GM04503 (cell line): ENCODE results near the gene JAGN1.
"Not testable (repeated sequence)": the region's sequence is repeated elsewhere in the genome, so short reads cannot be mapped to it uniquely, and the experiment has no call there.

Experiments used
- DNase-seq: peaks from one replicate; pipeline ENCODE4 v3.0.0-alpha.2; 2012; ENCODE audit warnings: low read depth

JAGN1 gene

GRCh38 chr3:9898467-9899241 lies 8.2 kb downstream of the JAGN1 start:
- no peak for DNase-seq

GRCh38 chr3:9899289-9899791 lies 8.9 kb downstream of the JAGN1 start:
- no peak for DNase-seq

GRCh38 chr3:9900965-9901415 lies 10.6 kb downstream of the JAGN1 start:
- DNase-seq: not testable (repeated sequence)

GRCh38 chr3:9901967-9902366 lies 11.6 kb downstream of the JAGN1 start:
- no peak for DNase-seq

GRCh38 chr3:9902372-9903237 lies 12.2 kb downstream of the JAGN1 start, which contains the start of gene IL17RE:
TSS of gene IL17RE (plus strand) at chr3:9902848. CDS start at chr3:9902933, 85 bp downstream.
- DNase-seq: no peak

- no peak for DNase-seq
These were observed 12.8 kb downstream of the JAGN1 start for GRCh38 chr3:9903238-9903624.

- no peak for DNase-seq
These were observed 13.5 kb downstream of the JAGN1 start for GRCh38 chr3:9903904-9904303.

- DNase-seq: no peak
These were observed 16.1 kb downstream of the JAGN1 start for GRCh38 chr3:9906480-9906879.

- no peak for DNase-seq
These were observed 17.9 kb downstream of the JAGN1 start for GRCh38 chr3:9908286-9908685.

GRCh38 chr3:9909221-9910013 lies 19.0 kb downstream of the JAGN1 start:
- no peak for DNase-seq

- DNase-seq: no peak
These were observed 21.5 kb downstream of the JAGN1 start for GRCh38 chr3:9911863-9912262.

GRCh38 chr3:9912294-9912935 lies 22.0 kb downstream of the JAGN1 start:
- no peak for DNase-seq

GRCh38 chr3:9913601-9914000 lies 23.2 kb downstream of the JAGN1 start:
- DNase-seq: no peak

GRCh38 chr3:9914011-9914410 lies 23.6 kb downstream of the JAGN1 start:
- DNase-seq: no peak

GRCh38 chr3:9914559-9915253 lies 24.3 kb downstream of the JAGN1 start:
- DNase-seq: no peak

GRCh38 chr3:9915254-9916141 lies 25.1 kb downstream of the JAGN1 start:
- DNase-seq: no peak

GRCh38 chr3:9916346-9916733 lies 25.9 kb downstream of the JAGN1 start:
- no peak for DNase-seq

GRCh38 chr3:9916734-9917680 lies 26.6 kb downstream of the JAGN1 start, which contains the start of gene IL17RC:
TSS of gene IL17RC (plus strand) at chr3:9917098. CDS start at chr3:9917316, 218 bp downstream.
- DNase-seq: no peak

GRCh38 chr3:9917820-9918219 lies 27.4 kb downstream of the JAGN1 start:
- DNase-seq: no peak
